A673 (cell line): ENCODE results near the gene FAM241A. TPM values are rescaled to one million over a fixed set of nuclear protein-coding genes. Genes with fewer than 3 reads are reported as not detected.

Experiments used
- BruUV-seq: library from RNA; stranded (reverse); fragments of 400-500 nt; replicated peaks from 2 replicates; lab custom pipeline; 2021; lab: Mats Ljungman, UMichigan
- CTCF ChIA-PET: fragments of 300-600 bp; sonication (Branson Sonifier 250); formaldehyde crosslinking; loops from one replicate; lab custom pipeline; 2022; ENCODE audit warnings: antibody characterized with exemption; lab: Charles Lee
- POLR2A ChIA-PET: fragments of 300-600 bp; sonication (Branson Sonifier 250); formaldehyde crosslinking; loops from one replicate; lab custom pipeline; 2022; ENCODE audit warnings: antibody characterized with exemption; ENCODE audit not compliant: low non-redundant PET; lab: Charles Lee
- DNase-seq: peaks from one replicate; pipeline ENCODE4 v3.0.0-alpha.2; 2015; ENCODE audit warnings: low spot score
- H3K27ac ChIP-seq: fragments of 200-600 bp; sonication (generic); 2 replicates; pipeline ENCODE4 v1.5.1; 2016; ENCODE audit warnings: mixed run types, low read depth, mild to moderate bottlenecking, mixed read lengths, antibody characterized with exemption, low read length; ENCODE audit not compliant: poor library complexity, severe bottlenecking
- H3K27me3 ChIP-seq: fragments of 200-600 bp; sonication (generic); replicated peaks from 2 replicates; pipeline ENCODE4 v1.6.1; 2017; ENCODE audit warnings: mixed run types, low read depth, mild to moderate bottlenecking, mixed read lengths, antibody characterized with exemption, low read length; ENCODE audit not compliant: insufficient read depth, poor library complexity
- H3K36me3 ChIP-seq: fragments of 200-600 bp; sonication (generic); 2 replicates; pipeline ENCODE4 v1.6.1; 2016; ENCODE audit warnings: mixed run types, mild to moderate bottlenecking, mixed read lengths, antibody characterized with exemption, low read length; ENCODE audit not compliant: insufficient read depth, poor library complexity, severe bottlenecking
- H3K4me1 ChIP-seq: fragments of 200-600 bp; sonication (generic); 2 replicates; pipeline ENCODE4 v1.6.1; 2017; ENCODE audit warnings: mixed run types, mild to moderate bottlenecking, mixed read lengths, antibody characterized with exemption, low read length; ENCODE audit not compliant: insufficient read depth, poor library complexity, severe bottlenecking
- H3K4me3 ChIP-seq: fragments of 200-600 bp; sonication (generic); 2 replicates; pipeline ENCODE4 v1.5.1; 2016; ENCODE audit warnings: low read depth, mixed run types, mild to moderate bottlenecking, mixed read lengths, low read length; ENCODE audit not compliant: poor library complexity, severe bottlenecking
- H3K9me3 ChIP-seq: fragments of 200-600 bp; sonication (generic); 2 replicates; pipeline ENCODE4 v1.6.1; 2016; ENCODE audit warnings: mixed run types, low read depth, mild to moderate bottlenecking, mixed read lengths, antibody characterized with exemption, low read length; ENCODE audit not compliant: poor library complexity, severe bottlenecking
- EZH2 ChIP-seq: fragments of 200-600 bp; sonication (generic); IDR thresholded peaks from 2 replicates; pipeline ENCODE4 v1.6.1; 2017; ENCODE audit warnings: borderline replicate concordance, low read depth, mild to moderate bottlenecking, mixed read lengths, antibody characterized with exemption, low read length; ENCODE audit not compliant: poor library complexity, severe bottlenecking
- intact Hi-C: fragments of 100-400 bp; cut with micrococcal nuclease; formaldehyde crosslinking; loops from one replicate; pipeline ENCODE4 v1.10.0; 2022; ENCODE audit not compliant: unreplicated experiment
- total RNA-seq: library from RNA; stranded (reverse); gene quantifications from 2 replicates; pipeline ENCODE4 v1.2.3, GENCODE V29; 2021
- TF ChIP-seq, protein P1 (sequence below): fragments of 300-800, 200-600 bp; sonication (generic); conservative IDR thresholded peaks from 2 replicates; pipeline ENCODE4 v1.5.1; 2017; ENCODE audit warnings: low read depth, mild to moderate bottlenecking, antibody characterized with exemption, low read length, moderate library complexity, mixed read lengths

FAM241A gene
- total RNA-seq, 1 experiment from 2014 or later: 1.5 TPM

DNA sequence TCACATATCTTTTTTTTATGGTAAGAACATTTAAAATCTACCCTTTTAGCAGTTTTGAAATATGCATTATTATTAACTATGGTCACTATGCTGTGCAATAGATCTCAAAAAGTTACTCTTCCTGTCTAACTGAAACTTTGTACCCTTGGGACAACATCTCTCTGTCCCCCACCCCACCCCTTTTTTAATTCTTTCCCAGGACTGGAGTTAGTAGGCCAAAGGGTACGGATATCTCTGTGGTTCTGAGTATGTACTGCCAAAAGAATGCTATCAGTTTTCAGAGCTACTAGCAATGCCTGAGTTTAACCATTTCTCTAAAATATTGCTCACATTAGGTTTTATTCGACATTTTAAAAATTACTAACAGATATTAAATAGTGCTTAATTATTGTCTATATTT, 4.7 kb upstream of the FAM241A start:
- no peak overlapping the region for H3K27ac ChIP-seq
- intact Hi-C loops: no loop called here
- H3K4me1 ChIP-seq: peaks cover 7% of the 10 kb centered on the region
- TF ChIP-seq EZH2: no peak
- TF ChIP-seq, protein P1, sequence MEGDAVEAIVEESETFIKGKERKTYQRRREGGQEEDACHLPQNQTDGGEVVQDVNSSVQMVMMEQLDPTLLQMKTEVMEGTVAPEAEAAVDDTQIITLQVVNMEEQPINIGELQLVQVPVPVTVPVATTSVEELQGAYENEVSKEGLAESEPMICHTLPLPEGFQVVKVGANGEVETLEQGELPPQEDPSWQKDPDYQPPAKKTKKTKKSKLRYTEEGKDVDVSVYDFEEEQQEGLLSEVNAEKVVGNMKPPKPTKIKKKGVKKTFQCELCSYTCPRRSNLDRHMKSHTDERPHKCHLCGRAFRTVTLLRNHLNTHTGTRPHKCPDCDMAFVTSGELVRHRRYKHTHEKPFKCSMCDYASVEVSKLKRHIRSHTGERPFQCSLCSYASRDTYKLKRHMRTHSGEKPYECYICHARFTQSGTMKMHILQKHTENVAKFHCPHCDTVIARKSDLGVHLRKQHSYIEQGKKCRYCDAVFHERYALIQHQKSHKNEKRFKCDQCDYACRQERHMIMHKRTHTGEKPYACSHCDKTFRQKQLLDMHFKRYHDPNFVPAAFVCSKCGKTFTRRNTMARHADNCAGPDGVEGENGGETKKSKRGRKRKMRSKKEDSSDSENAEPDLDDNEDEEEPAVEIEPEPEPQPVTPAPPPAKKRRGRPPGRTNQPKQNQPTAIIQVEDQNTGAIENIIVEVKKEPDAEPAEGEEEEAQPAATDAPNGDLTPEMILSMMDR: no peak
- BruUV-seq: no TSS peak
- no peaks in the 10 kb centered on the region for H3K36me3 ChIP-seq
- no peaks in the 10 kb centered on the region for H3K27me3 ChIP-seq
- ChIA-PET POLR2A (no interaction called here), CTCF (no interaction called here)
- H3K4me3 ChIP-seq: no peak overlapping the region
- DNase-seq: no peak
- no peaks in the 10 kb centered on the region for H3K9me3 ChIP-seq

DNA sequence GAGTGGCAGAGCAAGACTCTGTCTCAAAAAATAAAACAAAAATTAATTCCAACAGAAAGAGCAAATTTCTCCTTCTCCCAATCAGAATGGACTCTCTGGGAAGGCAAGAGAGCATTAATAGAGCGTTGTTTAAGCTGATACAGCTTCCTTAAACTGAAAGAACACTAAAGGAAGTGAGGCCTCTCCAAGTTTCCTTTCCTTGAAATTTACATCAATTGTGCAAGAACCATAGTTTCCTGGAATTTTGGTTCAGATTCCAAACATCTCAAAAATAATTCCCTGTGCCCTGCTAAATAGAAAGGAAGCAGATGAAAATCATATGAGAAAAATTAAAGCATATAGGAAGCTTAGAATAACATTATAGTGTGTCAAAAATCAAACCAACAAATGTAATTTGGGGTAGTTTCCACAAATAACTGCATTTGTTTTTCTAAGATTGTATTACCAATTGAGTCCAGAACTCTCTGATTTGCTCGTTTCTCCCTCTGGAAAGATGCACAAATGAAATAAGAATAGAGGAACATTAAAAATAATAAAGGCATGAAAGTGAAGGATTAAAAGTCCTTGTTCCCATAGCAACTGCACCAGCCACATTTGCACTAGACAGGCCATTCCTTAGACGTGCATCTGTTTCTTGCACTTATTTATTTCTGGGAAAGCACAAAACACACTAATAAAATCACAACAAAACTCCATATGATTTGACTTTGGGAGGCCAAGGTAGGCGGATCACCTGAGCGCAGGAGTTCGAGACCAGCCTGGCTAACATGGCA, 3.7 kb upstream of the FAM241A start:
- Histone ChIP-seq H3K27me3 (no peaks in the 10 kb centered on the region), H3K36me3 (no peaks in the 10 kb centered on the region), H3K4me3 (no peak overlapping the region), H3K9me3 (no peaks in the 10 kb centered on the region), H3K27ac (no peak overlapping the region), H3K4me1 (peaks cover 9% of the 10 kb centered on the region)
- CTCF ChIA-PET: no interaction called here
- no peak for TF ChIP-seq EZH2
- TF ChIP-seq, protein P1: no peak
- DNase-seq: no peak
- BruUV-seq: no TSS peak
- POLR2A ChIA-PET: no interaction called here
- intact Hi-C loops: no loop called here

DNA sequence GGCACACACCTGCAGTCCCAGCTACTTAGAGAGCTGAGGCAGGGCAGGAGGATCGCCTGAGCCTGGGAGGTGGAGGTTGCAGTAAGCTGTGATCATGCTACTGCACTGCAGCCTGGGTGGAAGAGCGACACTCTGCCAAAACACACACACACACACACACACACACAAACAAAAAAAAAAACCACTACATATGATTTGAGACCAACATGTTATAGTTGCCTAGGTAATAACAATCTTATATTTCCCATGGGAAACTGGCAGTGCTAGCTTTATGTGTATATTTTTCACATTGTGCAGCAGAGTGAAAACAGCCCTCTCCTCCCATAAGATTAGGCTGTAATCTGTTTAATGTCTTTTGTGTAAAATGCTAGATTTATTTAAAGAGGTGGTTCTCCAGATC, 3.1 kb upstream of the FAM241A start:
- ChIA-PET POLR2A (no interaction called here), CTCF (no interaction called here)
- H3K4me1 ChIP-seq: peaks cover 13% of the 10 kb centered on the region
- no peak for DNase-seq
- H3K36me3 ChIP-seq: no peaks in the 10 kb centered on the region
- no peaks in the 10 kb centered on the region for H3K9me3 ChIP-seq
- H3K27me3 ChIP-seq: no peaks in the 10 kb centered on the region
- TF ChIP-seq, protein P1: no peak
- no peak for TF ChIP-seq EZH2
- no peak overlapping the region for H3K4me3 ChIP-seq
- H3K27ac ChIP-seq: no peak overlapping the region
- intact Hi-C loops: no loop called here
- no TSS peak for BruUV-seq
